ENCODE results near the gene RAB12.
"Not testable (repeated sequence)": the region's sequence is repeated elsewhere in the genome, so short reads cannot be mapped to it uniquely, and the experiment has no call there.

RAB12 gene

GRCh38 chr18:8611916-8612576, 2.8 kb downstream of the RAB12 start:
- no peak for DNase-seq

- DNase-seq: no peak
Observed at GRCh38 chr18:8614875-8615274, 5.6 kb downstream of the RAB12 start.

DNA sequence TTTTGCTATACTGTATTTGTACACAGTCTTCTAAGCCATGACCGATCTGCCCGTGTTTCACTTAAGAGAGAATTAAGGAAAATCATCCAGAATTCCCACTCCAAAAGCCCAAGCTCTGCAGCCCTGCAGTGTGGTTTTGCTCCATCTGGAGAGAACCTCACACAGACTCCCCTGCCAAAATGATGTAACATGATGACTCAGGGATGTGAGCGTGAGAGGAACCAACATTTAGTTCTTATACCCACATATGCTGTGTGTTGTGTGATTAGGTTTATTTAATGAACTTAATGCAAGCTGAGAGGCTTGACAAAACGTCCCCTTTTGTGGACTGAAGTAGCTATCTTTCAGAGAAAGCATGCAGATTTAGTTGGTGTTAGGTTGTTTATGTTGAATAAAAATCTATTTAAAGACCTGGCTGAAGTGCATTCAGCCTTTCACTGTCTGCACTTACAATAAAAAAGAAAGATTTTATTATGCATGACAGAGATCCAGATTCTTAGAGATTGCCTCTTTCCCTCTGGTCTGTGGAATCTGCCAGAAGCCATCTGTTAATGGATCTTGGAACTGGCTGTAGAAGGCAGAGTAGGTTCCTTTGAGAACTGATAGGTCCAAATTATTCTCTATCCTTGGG, 6.3 kb downstream of the RAB12 start:
- peak; percentile 13 to 64 for DNase-seq

DNA sequence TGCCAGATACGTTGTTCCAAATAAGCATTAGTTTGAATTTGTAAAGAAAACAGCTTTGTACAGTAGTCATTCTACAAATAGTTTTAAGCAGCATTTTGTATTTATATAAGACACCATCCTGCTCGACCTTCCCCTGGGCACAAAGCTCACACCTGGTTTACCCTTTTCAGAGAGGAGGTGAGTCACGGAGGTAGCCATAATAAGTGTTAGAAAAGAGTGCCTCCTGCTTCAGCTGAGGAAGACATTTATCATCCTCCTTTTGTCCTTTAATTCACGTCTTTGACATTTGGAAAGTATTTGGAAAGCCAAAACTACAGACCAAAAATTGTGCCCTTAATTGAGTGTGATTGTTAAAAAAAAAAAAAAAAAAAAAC, 6.8 kb downstream of the RAB12 start:
- no peak for DNase-seq

- no peak for DNase-seq
Observed at GRCh38 chr18:8617907-8618306, 8.7 kb downstream of the RAB12 start.

DNA sequence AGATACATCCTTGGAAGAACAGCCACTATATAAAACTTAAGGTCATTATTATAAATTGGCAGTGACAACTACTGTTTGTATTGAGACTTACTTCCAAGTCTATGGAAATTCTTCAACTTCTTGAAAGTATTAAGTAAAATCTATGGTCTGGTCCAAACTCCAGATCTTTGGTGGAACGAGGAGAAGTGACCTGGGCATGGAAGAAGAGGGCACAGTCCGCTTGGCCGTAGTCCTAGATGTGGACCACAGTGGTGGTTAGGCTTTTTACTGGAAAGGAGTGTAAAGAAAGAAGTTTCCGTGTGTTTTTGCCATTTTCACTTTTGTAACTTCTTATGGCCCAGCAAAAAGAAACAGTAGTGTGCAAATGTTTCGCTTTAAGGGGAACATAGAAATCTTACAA, 9.8 kb downstream of the RAB12 start:
- no peak for DNase-seq

DNA sequence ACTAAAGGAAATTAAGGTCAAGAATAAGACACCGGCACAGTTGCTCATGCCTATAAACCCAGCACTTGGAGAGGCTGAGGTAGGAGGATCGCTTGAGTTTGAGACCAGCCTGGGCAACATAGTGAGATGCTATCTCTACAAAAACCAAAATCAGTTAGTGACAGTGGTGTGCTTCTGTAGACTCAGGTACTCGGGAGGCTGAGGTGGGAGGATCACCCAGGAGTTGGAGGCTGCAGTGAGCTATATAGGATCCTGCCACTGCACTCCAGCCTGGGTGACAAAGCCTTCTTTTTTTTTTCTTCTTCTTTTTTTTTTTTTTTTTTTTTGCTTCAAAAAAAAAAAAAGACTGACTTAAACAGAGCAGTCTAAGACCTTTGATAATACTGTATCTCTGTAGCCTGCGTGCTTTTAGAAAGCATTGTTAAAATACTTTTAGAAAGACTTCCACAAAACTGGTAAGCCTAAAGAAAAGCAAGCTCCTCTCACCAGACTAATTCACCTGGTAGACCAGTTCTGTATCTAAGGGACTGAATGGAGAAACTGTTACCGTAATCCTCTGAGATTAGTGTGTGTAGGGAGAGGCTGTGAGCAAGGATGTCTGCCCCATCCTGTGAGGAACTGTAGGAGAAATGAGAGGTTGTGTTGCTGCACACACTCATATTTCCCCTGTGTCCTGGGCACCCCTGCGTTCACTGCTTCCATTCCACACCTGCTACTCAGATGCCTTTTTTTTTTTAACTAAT, 10.8 kb downstream of the RAB12 start:
- no peak for DNase-seq

- no peak for DNase-seq
Observed at GRCh38 chr18:8620845-8621244, 11.6 kb downstream of the RAB12 start.

DNA sequence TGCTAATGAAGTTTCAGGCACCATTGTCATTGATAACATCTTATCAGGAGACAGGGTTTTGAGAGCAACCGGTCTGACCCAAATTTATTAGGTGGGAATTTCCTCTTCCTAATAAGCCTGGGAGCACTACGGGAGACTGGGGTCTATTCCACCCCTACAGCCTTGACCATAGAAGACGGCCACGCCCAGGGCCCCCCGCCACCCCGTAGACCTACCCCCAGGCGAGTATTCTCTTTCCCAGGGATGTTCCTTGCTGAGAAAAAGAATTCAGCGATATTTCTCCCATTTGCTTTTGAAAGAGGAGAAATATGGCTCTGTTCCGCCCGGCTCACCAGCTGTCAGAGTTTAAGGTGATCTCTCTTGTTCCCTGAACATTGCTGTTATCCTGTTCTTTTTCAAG, 13.4 kb downstream of the RAB12 start:
- not testable (repeated sequence) for DNase-seq

- DNase-seq: peak; percentile 10 to 58
Observed at GRCh38 chr18:8623549-8624106, 14.4 kb downstream of the RAB12 start.

DNA sequence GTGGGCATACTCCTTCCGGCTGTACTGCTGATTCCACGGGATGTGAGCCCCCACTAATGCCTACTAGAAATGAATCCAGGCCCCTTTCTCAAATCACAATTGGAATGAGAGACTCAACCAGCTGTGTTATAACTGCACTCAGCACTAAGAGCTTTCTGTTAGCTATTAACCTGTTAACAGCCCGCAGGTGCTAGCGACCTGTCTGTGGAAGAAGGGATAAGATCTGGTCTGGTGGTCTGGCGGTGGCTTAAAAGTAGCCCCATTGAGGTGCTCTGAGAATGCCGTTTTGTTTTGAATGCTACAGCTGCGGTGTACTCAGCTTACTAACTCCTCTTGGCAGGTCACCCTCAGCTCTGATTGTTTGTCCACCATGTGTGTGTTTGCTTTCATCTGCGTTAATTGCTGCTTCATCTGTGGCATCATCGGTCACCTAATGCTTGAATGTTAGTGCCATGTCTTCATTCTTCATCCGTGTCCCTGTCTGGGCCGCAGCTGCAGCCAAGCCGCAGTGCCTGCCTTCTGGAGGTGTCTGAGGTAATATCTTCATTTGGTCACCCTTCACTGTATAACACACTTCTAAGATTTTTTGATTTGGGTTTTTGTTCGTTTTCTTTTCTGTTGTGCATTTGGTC, 16.3 kb downstream of the RAB12 start:
- no peak for DNase-seq

GRCh38 chr18:8626414-8627106, 17.3 kb downstream of the RAB12 start:
- DNase-seq: no peak

- DNase-seq: no peak
Observed at GRCh38 chr18:8627107-8627472, 17.9 kb downstream of the RAB12 start.

DNA sequence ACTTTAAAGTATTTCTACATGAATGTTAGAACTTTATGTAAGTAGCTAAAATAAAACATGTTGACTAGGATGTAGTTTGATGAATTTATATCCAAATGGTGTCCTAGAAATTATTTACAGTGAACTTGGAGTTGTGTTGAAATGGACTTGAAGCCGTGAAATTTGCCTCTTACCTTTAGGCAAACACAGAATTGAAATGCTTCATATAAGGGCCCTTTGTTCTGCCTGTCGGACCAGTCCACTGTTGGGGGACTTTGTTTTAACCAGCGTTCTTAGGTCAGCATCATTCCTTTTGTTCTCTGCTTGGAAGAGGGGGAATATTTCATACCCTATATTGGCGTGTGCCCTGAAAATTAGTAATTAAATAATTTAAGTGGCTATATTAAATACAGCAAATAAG, 18.3 kb downstream of the RAB12 start:
- no peak for DNase-seq

- no peak for DNase-seq
Observed at GRCh38 chr18:8629602-8630001, 20.4 kb downstream of the RAB12 start.

GRCh38 chr18:8630546-8630945, 21.3 kb downstream of the RAB12 start:
- DNase-seq: no peak

- no peak for DNase-seq
Observed at GRCh38 chr18:8631265-8631664, 22.0 kb downstream of the RAB12 start.

- no peak for DNase-seq
Observed at GRCh38 chr18:8632386-8632785, 23.1 kb downstream of the RAB12 start.

- DNase-seq: no peak
Observed at GRCh38 chr18:8634508-8634907, 25.3 kb downstream of the RAB12 start.

- DNase-seq: no peak
Observed at GRCh38 chr18:8635087-8635486, 25.9 kb downstream of the RAB12 start.

DNA sequence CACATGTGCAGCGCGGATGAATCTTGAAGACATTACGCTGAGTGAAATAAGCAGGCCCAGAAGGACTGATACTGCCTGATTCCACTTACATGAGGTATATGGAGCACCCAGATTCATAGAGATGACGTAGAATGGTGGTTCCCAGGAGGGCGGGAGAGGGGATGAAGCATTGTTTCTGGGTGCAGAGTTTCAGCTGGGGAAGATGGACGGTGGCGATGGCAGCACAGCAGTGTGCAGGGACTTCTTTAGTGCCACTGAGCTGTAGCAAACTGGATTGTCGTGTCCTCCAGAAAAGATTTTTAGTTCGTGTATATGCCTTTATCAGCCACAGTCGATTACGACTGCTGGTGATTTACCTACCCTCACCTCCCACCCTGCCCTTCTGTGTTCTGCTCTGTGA, 30.5 kb downstream of the RAB12 start:
- no peak for DNase-seq

DNA sequence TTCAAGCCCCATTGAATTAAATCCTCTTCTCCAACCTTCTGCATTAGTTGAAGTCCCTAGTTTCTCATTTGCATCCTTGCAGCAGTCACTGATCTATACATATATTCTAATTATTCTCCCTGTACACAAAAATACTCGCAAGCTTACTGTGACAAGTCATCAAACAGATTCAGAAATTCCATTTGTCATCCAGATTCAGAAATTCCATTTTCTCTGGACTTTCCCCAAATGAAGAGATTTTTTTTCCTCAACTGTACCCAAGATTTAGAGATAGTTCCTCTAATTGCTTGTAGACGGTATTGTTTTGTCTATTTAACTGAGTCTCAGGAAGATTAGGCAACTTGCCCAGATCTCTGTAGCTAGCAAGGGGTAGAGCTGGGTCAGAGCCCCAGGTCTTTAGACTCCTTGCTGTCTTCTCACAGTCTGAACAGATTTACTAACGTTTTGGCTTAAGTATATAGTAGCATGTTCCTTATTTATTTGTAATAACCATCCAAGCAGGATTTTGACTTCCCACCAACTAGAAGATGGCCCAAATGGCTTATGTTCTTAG, 34.2 kb downstream of the RAB12 start:
- no peak for DNase-seq

DNA sequence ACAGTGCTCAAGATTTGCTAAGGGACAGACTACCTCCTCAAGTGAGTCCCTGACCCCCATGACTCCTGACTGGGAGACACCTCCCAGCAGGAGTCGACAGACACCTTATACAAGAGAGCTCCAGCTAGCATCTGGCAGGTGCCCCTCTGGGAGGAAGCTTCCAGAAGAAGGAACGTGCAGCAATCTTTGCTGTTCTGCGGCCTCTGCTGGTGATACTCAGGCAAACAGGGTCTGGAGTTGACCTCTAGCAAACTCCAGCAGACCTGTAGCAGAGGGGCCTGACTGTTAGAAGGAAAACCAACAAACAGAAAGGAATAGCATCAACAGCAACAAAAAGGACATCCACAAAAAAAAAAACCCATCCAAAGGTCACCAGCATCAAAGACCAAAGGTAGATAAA, 38.1 kb downstream of the RAB12 start:
- not testable (repeated sequence) for DNase-seq

Measured in bone marrow (tissue), 2 donors.